HG03095 (cell line): ENCODE results near the gene CNTNAP1.
"Not testable (repeated sequence)": the region's sequence is repeated elsewhere in the genome, so short reads cannot be mapped to it uniquely, and the experiment has no call there.

Experiments used
- ATAC-seq: cut with Tn5 transposase; IDR thresholded peaks from one replicate; pipeline ENCODE4 v1.9.1; 2021; ENCODE audit warnings: moderate library complexity; ENCODE audit not compliant: unreplicated experiment

Gene CNTNAP1

DNA sequence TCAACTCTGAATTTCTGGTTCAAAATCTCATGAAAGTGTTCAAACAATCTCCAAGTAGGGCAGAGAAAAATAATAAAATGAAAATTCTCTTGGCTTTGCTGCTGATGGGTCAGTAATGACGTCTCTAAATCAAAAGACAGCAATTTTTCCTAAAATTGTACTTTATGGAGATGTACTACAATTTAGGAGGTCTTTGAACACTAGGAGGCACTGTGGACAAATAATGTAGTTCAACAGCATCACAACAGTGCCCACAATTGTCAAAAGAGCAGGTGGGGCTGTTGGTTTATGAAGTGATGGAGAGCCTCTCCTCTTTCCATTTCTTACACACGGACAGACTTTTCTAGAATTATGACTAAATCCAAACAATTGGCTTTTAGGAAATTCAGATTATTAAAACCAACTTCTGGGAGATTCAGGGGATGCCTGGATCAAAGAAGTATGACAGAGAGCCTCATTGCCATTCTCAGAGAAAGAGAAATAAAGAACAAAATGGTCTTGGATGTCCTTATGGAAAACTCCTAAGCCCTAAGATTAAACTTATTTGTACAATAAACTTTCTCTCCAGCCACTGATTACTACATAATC is 38.8 kb downstream of the CNTNAP1 start:
- no peak for ATAC-seq

DNA sequence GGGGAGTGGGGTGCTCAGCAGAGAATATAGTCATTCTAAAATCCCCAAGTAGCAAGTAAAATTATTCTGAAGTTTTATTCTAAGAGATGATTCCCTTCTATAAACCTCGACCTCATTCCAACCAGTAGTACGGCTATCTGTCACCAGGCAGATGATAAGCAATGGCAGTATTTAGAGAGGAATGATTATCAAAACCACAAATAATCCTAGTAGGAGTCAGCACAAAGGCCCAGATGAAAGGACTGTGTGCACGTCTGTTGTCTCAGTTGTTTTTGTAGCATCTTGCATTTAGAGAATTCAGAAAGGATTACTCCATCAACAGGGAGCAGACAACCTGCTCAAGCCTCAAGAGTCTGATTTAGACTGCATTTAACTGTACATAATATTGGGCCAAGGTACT is 41.3 kb downstream of the CNTNAP1 start:
- no peak for ATAC-seq

DNA sequence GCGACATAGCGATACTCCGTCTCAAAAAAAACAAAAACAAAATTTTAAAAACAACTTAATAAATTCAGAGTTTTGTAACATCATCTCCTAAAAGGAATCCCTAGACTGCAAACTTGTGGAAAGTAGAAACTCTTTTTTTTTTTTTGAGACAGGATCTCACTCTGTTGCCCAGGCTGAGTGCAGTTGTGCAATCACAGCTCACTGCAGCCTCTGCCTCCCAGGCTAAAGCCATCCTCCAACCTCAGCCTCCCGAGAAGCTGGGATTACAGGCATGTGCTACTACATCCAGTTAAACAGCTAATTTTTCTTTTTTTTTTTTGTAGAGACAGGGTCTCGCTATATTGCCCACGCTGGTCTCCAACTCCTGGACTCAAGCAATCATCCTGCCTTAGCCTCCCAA is 42.8 kb downstream of the CNTNAP1 start:
- ATAC-seq = no peak

DNA sequence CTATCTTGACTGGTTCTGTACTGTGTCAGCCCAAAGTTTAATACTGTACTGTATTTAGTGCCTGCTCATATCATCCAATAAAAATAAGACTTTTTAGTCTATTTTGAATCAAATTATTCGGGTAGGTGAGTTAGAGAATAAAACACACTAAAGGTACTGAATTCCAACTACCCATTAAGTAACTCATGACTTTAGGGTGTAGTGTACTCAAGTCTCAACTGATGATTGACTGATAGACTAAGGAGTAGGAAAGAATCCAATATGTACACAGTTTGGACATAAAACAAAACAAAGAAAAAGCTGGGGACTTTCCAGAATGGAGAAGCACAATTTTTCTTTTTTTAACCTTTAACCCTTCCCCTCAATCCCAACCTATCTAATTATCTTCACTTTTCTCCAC is 58.4 kb downstream of the CNTNAP1 start:
- ATAC-seq = no peak

DNA sequence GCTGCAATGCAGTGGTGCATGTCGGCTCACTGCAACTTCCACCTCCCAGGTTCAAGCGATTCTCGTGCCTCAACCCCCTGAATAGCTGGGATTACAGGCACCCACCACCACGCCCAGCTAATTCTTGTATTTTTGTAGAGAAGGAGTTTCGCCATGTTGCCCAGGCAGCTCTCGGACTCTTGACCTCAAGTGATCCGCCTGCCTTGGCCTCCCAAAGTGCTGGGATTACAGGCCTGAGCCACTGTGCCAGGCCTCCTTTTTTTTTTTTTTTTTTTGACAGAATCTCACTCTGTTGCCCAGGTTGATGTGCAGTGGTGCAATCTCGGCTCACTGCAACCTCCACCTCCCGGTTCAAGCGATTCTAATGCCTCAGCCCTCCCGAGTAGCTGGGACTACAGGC is 60.6 kb downstream of the CNTNAP1 start:
- ATAC-seq = not testable (repeated sequence)

DNA sequence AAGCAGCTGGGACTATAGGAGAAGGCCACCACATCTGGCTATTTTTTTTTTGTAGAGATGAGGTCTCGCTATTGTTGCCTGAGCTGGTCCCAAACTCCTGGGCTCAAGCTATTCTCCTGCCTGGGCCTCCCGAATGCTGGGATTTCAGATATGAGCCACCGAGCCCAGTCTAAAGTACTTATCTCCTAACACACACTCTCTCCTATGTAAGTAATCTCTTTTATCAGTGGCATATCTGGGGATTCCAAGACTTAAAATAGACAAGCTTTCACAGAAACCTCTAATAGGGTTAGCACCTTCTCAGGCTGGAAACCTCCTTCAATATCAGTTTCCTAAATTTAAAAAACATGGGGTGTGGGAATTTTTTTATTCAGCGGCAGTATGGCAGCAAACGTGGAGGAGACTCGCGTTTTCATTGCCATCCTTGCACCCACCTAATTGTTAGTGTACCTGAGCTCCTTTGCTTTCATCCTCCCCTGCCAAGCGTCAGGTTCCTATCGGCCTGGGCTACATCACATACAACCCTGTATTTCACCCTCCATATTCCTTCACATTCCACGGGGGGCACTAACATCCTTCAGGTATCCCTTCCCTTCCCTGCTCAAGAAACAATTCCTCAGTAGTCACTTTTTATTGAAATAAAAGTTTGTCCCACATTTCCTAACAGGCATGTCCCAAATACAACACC is 61.4 kb downstream of the CNTNAP1 start:
- ATAC-seq = no peak

DNA sequence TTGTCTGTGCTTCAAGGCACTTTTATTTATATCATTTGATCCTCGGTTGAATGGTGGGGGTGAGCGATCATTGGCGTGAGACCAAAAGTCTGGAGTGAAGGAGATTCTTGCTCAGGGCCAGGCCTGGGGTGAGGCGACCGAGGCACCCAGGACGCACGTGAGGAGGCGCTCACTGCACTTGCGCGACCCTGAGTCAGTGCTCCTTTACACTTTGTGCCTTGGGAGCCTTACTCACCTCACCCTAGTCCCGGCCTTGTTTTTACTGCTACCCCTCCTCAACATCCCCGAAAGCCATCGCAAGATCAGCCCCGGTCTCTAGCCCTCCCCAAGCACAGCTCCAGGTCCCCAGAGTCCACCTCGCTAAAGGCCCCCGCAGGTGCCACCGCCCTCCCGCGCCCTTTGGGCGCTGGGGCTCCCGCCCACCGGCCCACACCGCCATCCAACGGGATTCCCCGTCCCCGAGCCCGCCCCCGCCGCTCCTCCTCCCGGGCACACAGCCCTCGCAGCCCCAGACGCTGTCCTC is 62.0 kb downstream of the CNTNAP1 start:
- peak; percentile 51 for ATAC-seq

DNA sequence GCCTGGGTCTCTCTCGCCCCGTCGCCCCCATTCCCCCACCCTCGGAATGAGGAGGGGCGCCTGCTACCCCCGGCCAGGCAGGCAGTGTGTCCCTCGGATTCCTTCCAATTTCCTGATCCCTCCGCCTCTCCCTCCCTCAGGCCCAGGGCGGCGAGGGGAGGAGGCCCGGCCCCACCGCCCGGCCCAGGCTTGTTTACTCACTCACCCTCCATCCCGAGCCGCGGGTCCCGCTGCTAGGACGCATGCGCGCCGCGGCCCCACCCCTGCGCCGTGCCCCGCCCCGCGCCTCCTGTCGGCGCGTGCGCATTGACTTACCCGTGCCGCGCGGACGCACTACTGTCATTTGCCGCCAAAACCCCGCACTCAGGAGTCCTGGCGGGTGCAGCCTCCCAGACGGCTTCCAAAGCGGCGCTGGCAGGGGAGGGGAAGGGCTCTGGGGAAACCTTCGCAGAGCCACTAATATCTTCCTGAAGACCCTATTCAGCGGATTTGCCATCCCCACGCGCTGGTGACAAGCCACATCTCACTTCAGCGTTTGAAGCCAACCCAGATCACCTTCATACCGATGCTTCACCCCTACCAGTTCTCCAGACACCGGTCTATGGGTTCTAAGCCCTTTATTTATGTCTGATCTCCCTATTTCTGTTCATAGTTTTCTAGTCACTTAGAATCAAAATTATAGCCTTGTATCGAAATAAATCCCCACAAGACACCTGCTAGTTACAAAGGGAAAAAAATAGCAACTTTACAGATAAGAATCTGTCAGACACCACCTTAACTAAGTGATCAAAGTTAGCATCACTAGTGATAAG is 62.7 kb downstream of the CNTNAP1 start, which contains the start of gene EZH1:
EZH1 (minus strand) TSS at position 235 of the 812 bp plus-strand sequence. CDS start 16,099 bp downstream, outside the sequence.
- peak; percentile 67 for ATAC-seq

DNA sequence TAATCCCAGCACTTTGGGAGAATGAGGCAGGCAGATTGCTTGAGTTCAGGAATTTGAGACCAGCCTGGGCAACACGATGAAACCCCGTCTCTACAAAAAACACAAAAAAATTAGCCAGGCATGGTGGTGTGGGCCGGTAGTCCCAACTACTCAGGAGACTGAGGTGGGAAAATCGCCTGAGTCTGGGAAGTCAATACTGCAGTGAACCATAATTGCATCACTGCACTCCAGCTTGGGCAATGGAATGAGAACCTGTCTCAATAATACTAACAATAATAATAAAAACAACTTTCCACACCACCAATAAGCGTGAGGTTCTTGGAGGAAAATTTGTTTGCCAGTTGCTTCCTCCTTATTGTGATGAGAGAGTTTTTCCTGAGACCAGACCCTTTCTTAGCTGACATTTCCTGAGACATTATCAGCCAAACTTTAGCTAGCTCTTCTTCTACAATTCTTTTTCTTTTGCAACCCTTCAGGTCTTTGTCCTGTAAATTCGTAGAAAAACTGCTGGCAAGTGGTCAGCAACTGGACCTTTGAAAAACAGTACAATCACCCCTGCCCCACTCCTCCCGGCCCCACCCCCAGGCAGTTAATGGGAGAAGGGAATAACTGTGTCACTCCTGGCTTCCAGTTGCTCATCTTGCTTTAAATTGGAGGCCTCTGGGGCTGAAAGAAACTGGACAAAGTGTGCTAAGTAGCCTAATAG is 66.0 kb downstream of the CNTNAP1 start:
- ATAC-seq = no peak

DNA sequence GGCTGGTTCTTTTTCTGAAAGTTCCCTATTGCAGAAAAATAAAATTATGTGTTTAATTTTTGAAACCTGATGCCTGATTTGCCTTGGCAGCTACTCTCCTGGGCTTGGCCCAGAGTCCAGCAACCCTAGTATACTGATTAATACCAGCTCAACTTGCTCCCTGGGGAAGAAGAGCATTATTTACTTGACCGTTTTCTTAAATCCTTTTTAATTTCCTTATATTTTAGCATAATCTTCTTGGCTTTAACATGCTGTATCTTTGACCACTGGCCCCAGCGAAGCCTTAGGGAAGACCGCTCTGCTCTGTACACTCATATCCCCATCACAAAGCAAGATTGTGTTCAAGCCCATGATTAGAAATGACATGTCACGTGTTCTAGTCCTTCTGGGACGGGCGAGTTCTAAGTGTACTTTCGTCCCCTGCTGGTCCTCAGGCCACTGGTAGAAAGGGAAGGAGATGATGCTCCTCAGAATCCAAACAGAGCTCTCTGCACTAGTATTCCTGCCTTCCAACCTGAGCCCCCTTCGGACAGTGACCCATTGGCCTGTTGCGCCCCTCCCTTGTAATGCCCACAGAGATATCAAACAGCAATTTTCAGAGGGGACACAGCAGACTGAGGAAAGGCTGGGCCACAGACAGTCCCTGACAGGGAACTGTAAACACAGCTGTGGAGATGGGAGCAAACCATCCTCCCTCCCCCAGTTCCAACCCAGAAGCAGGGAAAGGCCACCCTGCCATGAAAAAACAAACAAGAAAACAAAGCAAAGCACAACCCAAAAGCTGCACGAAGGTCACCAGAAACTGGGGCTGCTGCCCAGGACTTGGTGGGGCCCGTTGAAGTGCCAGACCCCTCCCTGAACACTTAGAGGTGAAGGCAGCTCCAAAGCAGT is 66.8 kb downstream of the CNTNAP1 start:
- no peak for ATAC-seq
